Cardiac muscle cell (in vitro differentiated cells and primary cell): ENCODE data around the gene ZNF425. TPM values are rescaled to one million over a fixed set of nuclear protein-coding genes. Genes with fewer than 3 reads are reported as not detected.
"Not testable (repeated sequence)": the region's sequence is repeated elsewhere in the genome, so short reads cannot be mapped to it uniquely, and the experiment has no call there.

ENCODE experiments used
- DNase-seq, 2 donors: peaks; one replicate each; pipeline versions ENCODE4 v3.0.0 to v3.0.0-alpha.2; 2010 to 2017; ENCODE audit warnings: low read depth in 1 of 2, low spot score in 1 of 2
- H3K27ac ChIP-seq: fragments of 200-600 bp; sonication (generic); 2 replicates; pipeline ENCODE4 v1.5.1; 2016
- H3K27me3 ChIP-seq: fragments of 200-600 bp; sonication (generic); 2 replicates; pipeline ENCODE4 v1.6.0; 2016; ENCODE audit warnings: control low read depth
- H3K36me3 ChIP-seq: fragments of 200-600 bp; sonication (generic); 2 replicates; pipeline ENCODE4 v1.5.1; 2016; ENCODE audit warnings: control low read depth
- H3K4me1 ChIP-seq: fragments of 200-600 bp; sonication (generic); 2 replicates; pipeline ENCODE4 v1.8.1; 2017; ENCODE audit warnings: low read depth, mild to moderate bottlenecking, mixed run types
- H3K4me3 ChIP-seq: fragments of 200-600 bp; sonication (generic); 2 replicates; pipeline ENCODE4 v1.5.1; 2016; ENCODE audit warnings: mild to moderate bottlenecking
- H3K9me3 ChIP-seq: fragments of 200-600 bp; sonication (generic); 2 replicates; pipeline ENCODE4 v1.5.1; 2017; ENCODE audit warnings: low read depth, mild to moderate bottlenecking, control low read depth
- CTCF ChIP-seq: IDR thresholded peaks from 2 replicates; pipeline ENCODE4 v1.5.1; 2012; ENCODE audit warnings: low read depth, mild to moderate bottlenecking, low read length
- polyA plus RNA-seq: library from polyadenylated mRNA; unstranded; fragments of >200 nt; fragmentation: Nextera tagmentation; extraction: Ambion mirVana; gene quantifications from 2 replicates; pipeline ENCODE4 v1.2.1, GENCODE V29; 2016
- total RNA-seq: library from RNA; depleted of rRNA; stranded (reverse); fragments of >200 nt; gene quantifications from 2 replicates; pipeline ENCODE4 v1.2.3, GENCODE V29; 2016

Gene ZNF425
- total and polyA plus RNA-seq, 2 experiments from 2014 or later = 6.8 to 11.3 TPM

GRCh38 chr7:149103424-149103823 is 22.7 kb downstream of the ZNF425 start:
- no peaks in the 10 kb centered on the region for H3K9me3 ChIP-seq
- no peak overlapping the region for H3K27ac ChIP-seq
- peaks cover 4% of the 10 kb centered on the region for H3K36me3 ChIP-seq
- H3K4me1 ChIP-seq = no peaks in the 10 kb centered on the region
- no peak for TF ChIP-seq CTCF
- DNase-seq = no peak
- H3K4me3 ChIP-seq = no peak overlapping the region
- no peaks in the 10 kb centered on the region for H3K27me3 ChIP-seq

GRCh38 chr7:149102666-149103065 is 23.5 kb downstream of the ZNF425 start:
- TF ChIP-seq CTCF = no peak
- no peaks in the 10 kb centered on the region for H3K27me3 ChIP-seq
- H3K4me1 ChIP-seq = no peaks in the 10 kb centered on the region
- no peak for DNase-seq
- no peak overlapping the region for H3K27ac ChIP-seq
- no peaks in the 10 kb centered on the region for H3K9me3 ChIP-seq
- peaks cover 4% of the 10 kb centered on the region for H3K36me3 ChIP-seq
- no peak overlapping the region for H3K4me3 ChIP-seq

GRCh38 chr7:149100821-149101220 is 25.3 kb downstream of the ZNF425 start:
- Histone ChIP-seq H3K4me3 (no peak overlapping the region), H3K36me3 (no peaks in the 10 kb centered on the region), H3K27ac (no peak overlapping the region), H3K9me3 (no peaks in the 10 kb centered on the region), H3K27me3 (no peaks in the 10 kb centered on the region), H3K4me1 (no peaks in the 10 kb centered on the region)
- TF ChIP-seq CTCF = no peak
- no peak for DNase-seq

DNA sequence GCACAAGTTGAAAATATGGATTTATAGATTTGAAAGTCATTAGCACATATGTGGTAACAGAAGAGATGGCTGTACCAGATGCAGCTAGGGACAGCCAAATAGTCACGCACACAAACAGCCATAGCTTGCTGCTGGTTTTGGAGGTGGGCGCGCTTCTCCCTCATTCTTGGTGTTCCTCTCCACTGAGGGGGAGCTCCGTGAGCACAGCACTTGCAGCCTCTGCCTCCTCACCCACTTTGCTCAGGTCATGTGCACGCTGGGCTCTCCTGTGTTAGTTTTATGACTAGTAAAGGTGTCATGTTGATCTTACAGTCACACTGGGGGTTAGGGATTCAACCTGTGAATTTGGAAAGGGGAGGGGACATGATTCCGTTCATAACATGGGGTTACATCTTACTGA is 27.1 kb downstream of the ZNF425 start:
- TF ChIP-seq CTCF = no peak
- Histone ChIP-seq H3K4me1 (no peaks in the 10 kb centered on the region), H3K9me3 (no peaks in the 10 kb centered on the region), H3K4me3 (no peak overlapping the region), H3K27me3 (no peaks in the 10 kb centered on the region), H3K27ac (no peak overlapping the region), H3K36me3 (no peaks in the 10 kb centered on the region)
- DNase-seq = no peak

GRCh38 chr7:149097088-149097487 is 29.0 kb downstream of the ZNF425 start:
- Histone ChIP-seq H3K4me1 (no peaks in the 10 kb centered on the region), H3K27ac (no peak overlapping the region), H3K9me3 (no peaks in the 10 kb centered on the region), H3K4me3 (no peak overlapping the region), H3K36me3 (no peaks in the 10 kb centered on the region), H3K27me3 (no peaks in the 10 kb centered on the region)
- peak in 1 of 2 donors; percentile 18 for DNase-seq
- TF ChIP-seq CTCF = no peak

GRCh38 chr7:149093228-149093627 is 32.9 kb downstream of the ZNF425 start:
- TF ChIP-seq CTCF = no peak
- H3K27ac ChIP-seq = peak overlapping the region; percentile 20
- H3K4me3 ChIP-seq = no peak overlapping the region
- no peaks in the 10 kb centered on the region for H3K36me3 ChIP-seq
- no peaks in the 10 kb centered on the region for H3K4me1 ChIP-seq
- no peaks in the 10 kb centered on the region for H3K9me3 ChIP-seq
- H3K27me3 ChIP-seq = no peaks in the 10 kb centered on the region
- DNase-seq = no peak

GRCh38 chr7:149092244-149092643 is 33.9 kb downstream of the ZNF425 start:
- not testable (repeated sequence) for H3K27me3 ChIP-seq, DNase-seq, H3K27ac ChIP-seq, H3K9me3 ChIP-seq, H3K36me3 ChIP-seq, H3K4me3 ChIP-seq, H3K4me1 ChIP-seq
